ENCODE measurements around the gene NXPH1.

NXPH1 gene

DNA sequence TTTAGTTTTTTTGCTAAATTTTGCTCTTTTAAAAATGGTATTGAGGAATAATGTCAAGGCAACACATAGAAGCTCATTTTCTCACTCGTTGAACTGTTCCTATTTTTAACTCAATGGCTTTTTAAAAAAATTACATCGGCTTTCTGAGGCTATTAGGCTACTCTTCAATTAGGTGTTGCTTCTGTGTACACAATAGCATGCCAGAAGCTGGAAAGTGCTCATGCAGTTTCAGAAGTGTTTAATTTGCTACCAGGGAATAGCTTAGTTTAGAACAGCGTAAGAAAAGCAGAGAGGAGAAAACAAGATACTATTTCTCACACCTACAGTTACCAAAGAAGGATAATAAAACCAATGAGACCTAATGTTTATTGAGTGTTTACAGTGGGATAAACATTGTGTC is 157.4 kb downstream of the NXPH1 start:
- TF ChIP-seq, protein P1, sequence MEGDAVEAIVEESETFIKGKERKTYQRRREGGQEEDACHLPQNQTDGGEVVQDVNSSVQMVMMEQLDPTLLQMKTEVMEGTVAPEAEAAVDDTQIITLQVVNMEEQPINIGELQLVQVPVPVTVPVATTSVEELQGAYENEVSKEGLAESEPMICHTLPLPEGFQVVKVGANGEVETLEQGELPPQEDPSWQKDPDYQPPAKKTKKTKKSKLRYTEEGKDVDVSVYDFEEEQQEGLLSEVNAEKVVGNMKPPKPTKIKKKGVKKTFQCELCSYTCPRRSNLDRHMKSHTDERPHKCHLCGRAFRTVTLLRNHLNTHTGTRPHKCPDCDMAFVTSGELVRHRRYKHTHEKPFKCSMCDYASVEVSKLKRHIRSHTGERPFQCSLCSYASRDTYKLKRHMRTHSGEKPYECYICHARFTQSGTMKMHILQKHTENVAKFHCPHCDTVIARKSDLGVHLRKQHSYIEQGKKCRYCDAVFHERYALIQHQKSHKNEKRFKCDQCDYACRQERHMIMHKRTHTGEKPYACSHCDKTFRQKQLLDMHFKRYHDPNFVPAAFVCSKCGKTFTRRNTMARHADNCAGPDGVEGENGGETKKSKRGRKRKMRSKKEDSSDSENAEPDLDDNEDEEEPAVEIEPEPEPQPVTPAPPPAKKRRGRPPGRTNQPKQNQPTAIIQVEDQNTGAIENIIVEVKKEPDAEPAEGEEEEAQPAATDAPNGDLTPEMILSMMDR (IDR thresholded peaks at IDR 0.05; ENCODE audit: low read depth, low read length): no peak
- DNase-seq (ENCODE audit: extremely low read depth, low read depth): no peak

DNA sequence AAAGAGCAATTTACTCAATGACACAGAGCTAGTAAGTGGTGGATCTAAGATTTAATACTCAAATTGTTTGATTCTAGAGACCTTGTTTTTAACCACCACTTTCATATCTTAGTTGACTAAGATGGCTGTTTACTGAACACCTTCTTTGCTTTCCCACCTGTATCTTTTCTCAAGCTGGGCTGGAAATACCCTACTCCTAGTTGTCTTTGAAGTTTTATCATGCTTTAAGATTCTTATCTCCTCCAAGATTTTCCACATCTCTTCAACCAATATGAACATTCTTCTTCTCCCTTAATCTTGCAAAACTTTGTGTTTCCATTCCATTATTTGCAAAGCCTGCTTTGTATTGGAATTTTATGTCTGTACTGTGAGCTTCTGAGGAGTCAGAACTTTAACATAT is 157.9 kb downstream of the NXPH1 start:
- TF ChIP-seq, protein P1 (IDR thresholded peaks at IDR 0.05; ENCODE audit: low read depth, low read length): no peak
- DNase-seq (ENCODE audit: extremely low read depth, low read depth): no peak

DNA sequence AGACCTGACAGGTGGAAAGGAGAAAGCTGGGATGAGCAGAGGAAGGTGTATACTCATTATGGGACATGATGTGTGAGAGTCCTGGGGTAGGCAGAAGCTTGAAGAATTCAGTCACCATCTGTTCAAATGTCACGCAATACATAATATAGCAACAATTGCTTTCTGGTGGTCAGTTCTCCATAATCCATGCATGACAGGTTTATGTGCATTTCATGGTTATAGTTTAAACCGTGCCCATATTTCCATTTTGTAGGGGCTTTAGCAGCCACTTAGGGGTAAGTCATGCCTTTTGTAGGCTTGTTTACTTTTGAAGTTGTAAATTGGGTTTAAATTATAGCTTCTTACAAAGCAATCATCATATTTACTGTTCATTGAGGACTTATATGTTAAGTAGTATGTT is 158.8 kb downstream of the NXPH1 start:
- TF ChIP-seq, protein P1 (IDR thresholded peaks at IDR 0.05; ENCODE audit: low read depth, low read length): no peak
- no peak for DNase-seq (ENCODE audit: extremely low read depth, low read depth)

DNA sequence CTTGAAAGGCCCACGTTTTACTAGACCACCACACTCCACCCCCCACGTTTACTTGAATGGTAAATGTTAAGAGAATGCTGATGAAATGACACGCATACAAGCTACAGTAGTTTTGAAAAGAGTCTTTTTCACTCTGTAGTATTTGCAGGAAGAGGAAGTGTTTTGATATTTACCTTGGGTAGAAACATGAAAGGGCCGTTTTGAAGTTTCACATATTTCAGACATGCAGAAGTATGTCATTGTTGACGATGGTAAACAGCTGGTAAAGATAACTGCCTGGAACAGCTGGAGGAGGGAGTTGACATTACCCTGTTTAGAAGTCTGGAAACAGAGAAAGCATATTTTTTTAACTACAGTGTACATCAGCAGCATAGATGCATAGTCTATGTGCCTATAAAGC is 160.7 kb downstream of the NXPH1 start:
- DNase-seq (ENCODE audit: extremely low read depth, low read depth): no peak
- TF ChIP-seq, protein P1 (IDR thresholded peaks at IDR 0.05; ENCODE audit: low read depth, low read length): no peak

DNA sequence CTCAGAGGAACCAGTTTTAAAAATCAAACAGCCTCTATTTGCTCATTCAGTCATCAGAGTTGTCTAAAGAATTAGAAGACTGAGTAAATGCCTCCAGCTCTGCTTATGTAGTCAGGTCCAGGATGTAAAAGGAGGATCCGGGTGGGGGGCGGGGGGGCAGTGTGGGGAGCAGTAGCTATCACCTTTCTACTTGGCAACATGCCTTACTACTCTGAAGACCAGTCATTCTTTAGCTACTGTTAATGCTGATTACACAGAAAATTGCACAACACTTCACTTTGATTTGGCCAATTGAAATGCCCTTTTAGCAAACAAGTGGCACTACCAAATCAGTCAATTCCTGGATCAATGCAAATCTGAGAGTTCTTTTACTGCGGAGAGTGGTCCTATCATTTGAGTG is 164.2 kb downstream of the NXPH1 start:
- TF ChIP-seq, protein P1 (IDR thresholded peaks at IDR 0.05; ENCODE audit: low read depth, low read length): no peak
- DNase-seq (ENCODE audit: extremely low read depth, low read depth): no peak

DNA sequence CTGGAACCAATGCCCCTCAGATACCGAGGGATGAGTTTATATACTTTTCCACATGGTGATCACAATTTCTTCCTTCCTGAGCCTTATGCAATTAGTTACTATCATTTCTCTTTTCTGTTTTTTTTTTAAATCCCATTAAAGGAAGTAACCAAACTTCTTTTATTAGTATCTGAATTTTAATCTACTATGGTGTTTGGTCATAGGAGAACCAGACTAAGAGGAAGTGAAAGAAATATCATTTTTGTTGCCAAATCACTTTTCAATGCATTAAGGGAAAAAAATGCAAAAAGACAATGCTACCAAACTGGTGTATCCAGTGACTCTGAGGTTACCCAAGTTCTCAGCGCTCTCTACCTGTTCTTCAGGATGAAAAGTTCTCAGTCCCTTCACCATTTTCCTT is 167.7 kb downstream of the NXPH1 start:
- DNase-seq (ENCODE audit: extremely low read depth, low read depth): no peak
- TF ChIP-seq, protein P1 (IDR thresholded peaks at IDR 0.05; ENCODE audit: low read depth, low read length): no peak

DNA sequence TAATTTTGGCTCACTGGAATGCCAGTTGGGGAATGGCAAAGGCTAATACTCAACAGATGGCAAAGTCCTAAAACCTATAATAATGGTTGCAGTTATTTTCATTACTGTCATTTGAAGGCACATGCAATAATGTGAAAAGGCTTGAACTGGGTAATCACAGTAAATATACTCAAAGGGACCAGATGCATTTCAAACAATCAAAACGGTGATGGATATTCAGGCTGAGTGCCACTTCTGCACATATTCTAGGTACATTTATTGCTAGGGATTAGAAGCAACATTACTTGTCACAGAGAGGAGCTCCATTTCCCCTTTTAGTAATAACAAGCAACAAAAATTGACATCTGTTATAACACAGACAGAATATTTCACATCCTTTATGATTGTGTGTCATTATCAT is 171.8 kb downstream of the NXPH1 start:
- DNase-seq (ENCODE audit: extremely low read depth, low read depth): no peak
- TF ChIP-seq, protein P1 (IDR thresholded peaks at IDR 0.05; ENCODE audit: low read depth, low read length): no peak

All from AG09319 (cell line).